WTC11 (cell line): ENCODE measurements around the gene OR2Y1.

ENCODE experiments used
- TF ChIP-seq, protein P1 (sequence below): sonication (generic); formaldehyde crosslinking; IDR thresholded peaks from 2 replicates; pipeline ENCODE4 v1.8.1; 2022; ENCODE audit warnings: mild to moderate bottlenecking, moderate library complexity, missing genetic modification reagents
- TF ChIP-seq, protein P2 (sequence below): fragments of 200-600 bp; IDR thresholded peaks from 2 replicates; pipeline ENCODE4 v1.8.0; 2022; ENCODE audit warnings: antibody characterized with exemption

DNA sequence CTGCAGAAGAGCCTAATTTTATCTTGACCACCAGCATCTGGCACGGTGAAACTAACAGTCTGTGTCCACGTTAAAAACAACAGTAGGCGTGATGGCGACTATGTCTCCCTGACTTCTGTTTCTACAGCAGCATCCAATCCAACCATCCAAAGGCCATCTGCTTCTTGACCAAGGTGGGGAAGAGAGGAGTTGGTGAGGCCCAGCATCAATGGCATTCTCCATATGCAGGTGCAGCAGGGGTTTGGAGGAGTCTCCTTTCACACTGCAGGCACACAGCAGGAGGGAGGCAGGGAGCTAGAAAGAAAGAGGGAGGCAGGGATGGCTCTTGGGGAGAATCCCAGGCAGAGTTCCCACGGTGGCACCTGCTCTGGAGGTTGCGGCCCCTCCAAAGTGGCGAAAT lies 35.8 kb upstream of the OR2Y1 start:
- TF ChIP-seq, protein P1, sequence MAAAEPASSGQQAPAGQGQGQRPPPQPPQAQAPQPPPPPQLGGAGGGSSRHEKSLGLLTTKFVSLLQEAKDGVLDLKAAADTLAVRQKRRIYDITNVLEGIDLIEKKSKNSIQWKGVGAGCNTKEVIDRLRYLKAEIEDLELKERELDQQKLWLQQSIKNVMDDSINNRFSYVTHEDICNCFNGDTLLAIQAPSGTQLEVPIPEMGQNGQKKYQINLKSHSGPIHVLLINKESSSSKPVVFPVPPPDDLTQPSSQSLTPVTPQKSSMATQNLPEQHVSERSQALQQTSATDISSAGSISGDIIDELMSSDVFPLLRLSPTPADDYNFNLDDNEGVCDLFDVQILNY (CRISPR knock-in tag), result no peak
- TF ChIP-seq, protein P2, sequence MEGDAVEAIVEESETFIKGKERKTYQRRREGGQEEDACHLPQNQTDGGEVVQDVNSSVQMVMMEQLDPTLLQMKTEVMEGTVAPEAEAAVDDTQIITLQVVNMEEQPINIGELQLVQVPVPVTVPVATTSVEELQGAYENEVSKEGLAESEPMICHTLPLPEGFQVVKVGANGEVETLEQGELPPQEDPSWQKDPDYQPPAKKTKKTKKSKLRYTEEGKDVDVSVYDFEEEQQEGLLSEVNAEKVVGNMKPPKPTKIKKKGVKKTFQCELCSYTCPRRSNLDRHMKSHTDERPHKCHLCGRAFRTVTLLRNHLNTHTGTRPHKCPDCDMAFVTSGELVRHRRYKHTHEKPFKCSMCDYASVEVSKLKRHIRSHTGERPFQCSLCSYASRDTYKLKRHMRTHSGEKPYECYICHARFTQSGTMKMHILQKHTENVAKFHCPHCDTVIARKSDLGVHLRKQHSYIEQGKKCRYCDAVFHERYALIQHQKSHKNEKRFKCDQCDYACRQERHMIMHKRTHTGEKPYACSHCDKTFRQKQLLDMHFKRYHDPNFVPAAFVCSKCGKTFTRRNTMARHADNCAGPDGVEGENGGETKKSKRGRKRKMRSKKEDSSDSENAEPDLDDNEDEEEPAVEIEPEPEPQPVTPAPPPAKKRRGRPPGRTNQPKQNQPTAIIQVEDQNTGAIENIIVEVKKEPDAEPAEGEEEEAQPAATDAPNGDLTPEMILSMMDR, result no peak
